Naive thymus-derived CD8-positive, alpha-beta T cell (primary cell): ENCODE results near the gene SHANK1. TPM values are rescaled to one million over a fixed set of nuclear protein-coding genes. Genes with fewer than 3 reads are reported as not detected.

Source experiments
- ATAC-seq, 2 donors: fragments of 150-1000 bp; cut with Tn5 transposase in 1 of 2; sonication (Bioruptor Pico), chemical (Tn5 transposase) in 1 of 2; 1 replicate in 1 of 2; 2 replicates in 1 of 2; pipeline ENCODE4 v1.10.0; 2021; ENCODE audit warnings: mild to moderate bottlenecking in 2 of 2, moderate library complexity in 2 of 2
- POLR2A ChIA-PET: fragments of 350-600 bp; sonication (Branson Sonifier 250); formaldehyde crosslinking; loops from one replicate; lab custom pipeline; 2021; ENCODE audit warnings: antibody characterized with exemption; lab: Charles Lee
- DNase-seq, 10 donors: peaks; one replicate each; pipeline versions ENCODE4 v3.0.0 to v3.0.0-alpha.2; 2020 to 2022
- H3K27ac Mint-ChIP-seq, 10 donors: one replicate each; pipeline ENCODE4 v1.8.0; 2020 to 2022; ENCODE audit warnings: mild to moderate bottlenecking in 10 of 10, mixed read lengths in 10 of 10, moderate library complexity in 4 of 10, inconsistent platforms in 1 of 10
- H3K27me3 Mint-ChIP-seq, 5 donors: one replicate each; pipeline ENCODE4 v1.8.0; 2021 to 2022; ENCODE audit warnings: mixed read lengths in 5 of 5
- H3K36me3 Mint-ChIP-seq, 3 donors: one replicate each; pipeline ENCODE4 v1.8.0; 2020 to 2022; ENCODE audit warnings: mixed read lengths in 3 of 3, mild to moderate bottlenecking in 2 of 3, inconsistent platforms in 1 of 3
- H3K4me1 Mint-ChIP-seq, 4 donors: one replicate each; pipeline ENCODE4 v1.8.0; 2021 to 2022; ENCODE audit warnings: mixed read lengths in 4 of 4
- H3K4me3 Mint-ChIP-seq, 10 donors: one replicate each; pipeline ENCODE4 v1.8.0; 2020 to 2022; ENCODE audit warnings: mild to moderate bottlenecking in 10 of 10, mixed read lengths in 10 of 10, moderate library complexity in 6 of 10, inconsistent platforms in 1 of 10
- H3K9me3 Mint-ChIP-seq, 9 donors: one replicate each; pipeline ENCODE4 v1.8.0; 2020 to 2022; ENCODE audit warnings: mixed read lengths in 9 of 9, mild to moderate bottlenecking in 3 of 9, inconsistent platforms in 1 of 9, moderate library complexity in 1 of 9
- polyA plus RNA-seq, 3 donors: library from polyadenylated mRNA; unstranded; fragments of 300-500 nt; fragmentation: Illumina TruSeq; gene quantifications; one replicate each; pipeline ENCODE4 v1.2.3, GENCODE V29; 2021
- total RNA-seq, 8 experiments: library from RNA in 2 of 8; stranded (reverse) in 2 of 8; gene quantifications; one replicate each; pipeline ENCODE4 v1.2.3 and lab custom pipeline; 2021 to 2026

Gene SHANK1
- total and polyA plus RNA-seq, 5 experiments from 2014 or later = 0.26 to 0.96 (median 0.37) TPM; not detected in 1

- Mint-ChIP-seq H3K27me3 (peaks cover 4 to 21% (median 6%) of the 10 kb centered on the region in 5 donors), H3K4me1 (peaks cover 29 to 67% (median 56%) of the 10 kb centered on the region in 4 donors), H3K27ac (peak overlapping the region; percentile 35 to 97 (median 93)), H3K9me3 (peaks cover 0 to 5% (median 0%) of the 10 kb centered on the region in 9 donors), H3K4me3 (peak overlapping the region; percentile 87 to 94 (median 90)), H3K36me3 (peaks cover 0 to 6% (median 0%) of the 10 kb centered on the region in 3 donors)
- peak; percentile 53 to 66 for ATAC-seq
- POLR2A ChIA-PET = interaction anchor here (0.6 to 5.5 kb wide), 14 partner anchors 9 to 1464 kb away, joined by 3 to 43 read pairs (median 6); partner anchors contain the start of genes JOSD2, NR1H2 and PPP2R1A
- no peak for DNase-seq
Measured at GRCh38 chr19:50725218-50725910, 5.8 kb upstream of the SHANK1 start.

GRCh38 chr19:50724522-50725217, 5.1 kb upstream of the SHANK1 start:
- Mint-ChIP-seq H3K9me3 (peaks cover 0 to 5% (median 0%) of the 10 kb centered on the region in 9 donors), H3K36me3 (peaks cover 0 to 6% (median 0%) of the 10 kb centered on the region in 3 donors), H3K27ac (peak overlapping the region; percentile 35 to 97 (median 93)), H3K4me3 (peak overlapping the region; percentile 87 to 94 (median 90)), H3K27me3 (peaks cover 4 to 25% (median 10%) of the 10 kb centered on the region in 5 donors), H3K4me1 (peaks cover 33 to 74% (median 61%) of the 10 kb centered on the region in 4 donors)
- peak; percentile 75 to 80 for ATAC-seq
- DNase-seq = peak; percentile 91 to 100 (median 99)
- POLR2A ChIA-PET = interaction anchor here (0.6 to 5.5 kb wide), 16 partner anchors 9 to 1465 kb away, joined by 3 to 43 read pairs (median 5); partner anchors contain the start of genes AP2A1, JOSD2, NR1H2 and PPP2R1A

- peak overlapping the region; percentile 87 to 94 (median 90) for H3K4me3 Mint-ChIP-seq
- H3K9me3 Mint-ChIP-seq = peaks cover 0 to 5% (median 0%) of the 10 kb centered on the region in 9 donors
- H3K36me3 Mint-ChIP-seq = peaks cover 0 to 6% (median 0%) of the 10 kb centered on the region in 3 donors
- peaks cover 33 to 75% (median 60%) of the 10 kb centered on the region in 4 donors for H3K4me1 Mint-ChIP-seq
- POLR2A ChIA-PET = interaction anchor here (0.8 to 5.5 kb wide), 10 partner anchors 10 to 957 kb away, joined by 3 to 43 read pairs (median 6); partner anchors contain the start of genes AP2A1 and NR1H2
- DNase-seq (no peak), ATAC-seq (no peak)
- H3K27me3 Mint-ChIP-seq = peaks cover 4 to 25% (median 10%) of the 10 kb centered on the region in 5 donors
- H3K27ac Mint-ChIP-seq = peak overlapping the region in 4 of 10 donors; percentile 87 to 97 (median 96)
Measured at GRCh38 chr19:50723735-50724521, 4.3 kb upstream of the SHANK1 start.

GRCh38 chr19:50723069-50723468, 3.5 kb upstream of the SHANK1 start, which contains the start of gene CLEC11A:
TSS of gene CLEC11A (plus strand) at chr19:50723364. CDS start at chr19:50723526, 162 bp downstream.
- POLR2A ChIA-PET = interaction anchor here (0.6 to 1.0 kb wide), 2 partner anchors 45 to 365 kb away, joined by 3 to 5 read pairs; no protein-coding TSS in a partner anchor

GRCh38 chr19:50722201-50723013, 2.8 kb upstream of the SHANK1 start:
- no peak for DNase-seq
- H3K4me1 Mint-ChIP-seq = peaks cover 29 to 67% (median 53%) of the 10 kb centered on the region in 4 donors
- H3K9me3 Mint-ChIP-seq = peaks cover 0 to 5% (median 0%) of the 10 kb centered on the region in 9 donors
- H3K27me3 Mint-ChIP-seq = peaks cover 4 to 25% (median 12%) of the 10 kb centered on the region in 5 donors
- H3K4me3 Mint-ChIP-seq = peak overlapping the region in 7 of 10 donors; percentile 39 to 91 (median 67)
- ATAC-seq = no peak
- H3K36me3 Mint-ChIP-seq = peaks cover 0 to 6% (median 0%) of the 10 kb centered on the region in 3 donors
- POLR2A ChIA-PET = interaction anchor here (1.0 kb wide), 1 partner anchor 365 kb away, joined by 3 read pairs; no protein-coding TSS in a partner anchor
- H3K27ac Mint-ChIP-seq = peak overlapping the region in 3 of 10 donors; percentile 20 to 91 (median 85)

More at GRCh38 chr19:50723069-50723468, 3.5 kb upstream of the SHANK1 start, which contains the start of gene CLEC11A:
- H3K27ac Mint-ChIP-seq = peak within 1 kb of the TSS in 6 of 10 donors; percentile 43 to 91 (median 70)
- H3K4me1 Mint-ChIP-seq = peaks cover 32 to 68% (median 54%) of the 10 kb centered on the region in 4 donors
- peaks cover 0 to 5% (median 0%) of the 10 kb centered on the region in 9 donors for H3K9me3 Mint-ChIP-seq
- H3K27me3 Mint-ChIP-seq = peaks cover 4 to 25% (median 10%) of the 10 kb centered on the region in 5 donors
- H3K36me3 Mint-ChIP-seq = peaks cover 0 to 6% (median 0%) of the 10 kb centered on the region in 3 donors
- DNase-seq = no peak
- peak within 1 kb of the TSS; percentile 73 to 94 (median 90) for H3K4me3 Mint-ChIP-seq
- no peak for ATAC-seq

GRCh38 chr19:50721441-50722137, 2.0 kb upstream of the SHANK1 start:
- H3K27ac Mint-ChIP-seq = peak overlapping the region in 5 of 10 donors; percentile 7 to 53 (median 20)
- H3K9me3 Mint-ChIP-seq = peaks cover 0 to 5% (median 0%) of the 10 kb centered on the region in 9 donors
- no peak for DNase-seq
- peaks cover 4 to 25% (median 13%) of the 10 kb centered on the region in 5 donors for H3K27me3 Mint-ChIP-seq
- peak overlapping the region in 5 of 10 donors; percentile 14 to 73 (median 59) for H3K4me3 Mint-ChIP-seq
- peaks cover 0 to 4% (median 0%) of the 10 kb centered on the region in 3 donors for H3K36me3 Mint-ChIP-seq
- ATAC-seq = no peak
- H3K4me1 Mint-ChIP-seq = peaks cover 27 to 63% (median 48%) of the 10 kb centered on the region in 4 donors
- POLR2A ChIA-PET = no interaction called here

GRCh38 chr19:50720921-50721381, 1.3 kb upstream of the SHANK1 start:
- Mint-ChIP-seq H3K4me3 (peak overlapping the region; percentile 56 to 84 (median 72)), H3K4me1 (peaks cover 25 to 61% (median 44%) of the 10 kb centered on the region in 4 donors), H3K27ac (peak overlapping the region in 7 of 10 donors; percentile 6 to 79 (median 53)), H3K9me3 (peaks cover 0 to 5% (median 0%) of the 10 kb centered on the region in 9 donors), H3K36me3 (no peaks in the 10 kb centered on the region), H3K27me3 (peaks cover 4 to 25% (median 13%) of the 10 kb centered on the region in 5 donors)
- DNase-seq = peak in 1 of 10 donors; percentile 13
- POLR2A ChIA-PET = no interaction called here
- ATAC-seq = no peak

GRCh38 chr19:50720181-50720920, 749 bp upstream of the SHANK1 start:
- Mint-ChIP-seq H3K27me3 (peaks cover 4 to 25% (median 15%) of the 10 kb centered on the region in 5 donors), H3K4me3 (peak overlapping the region; percentile 56 to 84 (median 72)), H3K36me3 (no peaks in the 10 kb centered on the region), H3K9me3 (peaks cover 0 to 3% (median 0%) of the 10 kb centered on the region in 9 donors), H3K4me1 (peaks cover 27 to 61% (median 44%) of the 10 kb centered on the region in 4 donors), H3K27ac (peak overlapping the region in 9 of 10 donors; percentile 11 to 86 (median 56))
- DNase-seq = no peak
- no peak for ATAC-seq
- POLR2A ChIA-PET = interaction anchor here (0.6 kb wide), 1 partner anchor 1437 kb away, joined by 3 read pairs; no protein-coding TSS in a partner anchor

GRCh38 chr19:50719119-50719435, 525 bp downstream of the SHANK1 start:
- no peak for DNase-seq
- ATAC-seq = peak in 1 of 2 donors; percentile 24
- H3K27ac Mint-ChIP-seq = no peak overlapping the region
- peaks cover 31 to 64% (median 50%) of the 10 kb centered on the region in 4 donors for H3K4me1 Mint-ChIP-seq
- H3K9me3 Mint-ChIP-seq = no peaks in the 10 kb centered on the region
- POLR2A ChIA-PET = interaction anchor here (1.4 kb wide), 2 partner anchors 9 to 86 kb away, joined by 3 to 4 read pairs; no protein-coding TSS in a partner anchor
- peak overlapping the region in 3 of 10 donors; percentile 67 to 90 (median 71) for H3K4me3 Mint-ChIP-seq
- no peaks in the 10 kb centered on the region for H3K36me3 Mint-ChIP-seq
- peaks cover 4 to 25% (median 16%) of the 10 kb centered on the region in 5 donors for H3K27me3 Mint-ChIP-seq
